ENCODE measurements around the gene KIAA0232. TPM values are rescaled to one million over a fixed set of nuclear protein-coding genes. Genes with fewer than 3 reads are reported as not detected.

The KIAA0232 gene
- total and polyA plus RNA-seq, 2 of the 8 experiments (the other 6 are each of a cell fraction or from before 2014, with no cell fraction given): 5.6 to 23.3 TPM

- H3K56ac ChIP-seq (replicated peaks; ENCODE audit: insufficient read length, low read depth, low read length): no peak overlapping the region
- H3K4ac ChIP-seq (replicated peaks; ENCODE audit: insufficient read length, low read depth, low read length): no peak overlapping the region
- no peak overlapping the region for H3K23ac ChIP-seq (ENCODE audit: insufficient read length)
- H2AK5ac ChIP-seq (ENCODE audit: low read depth, low read length): no peak overlapping the region
- ChIA-PET POLR2A (ENCODE audit: partially characterized antibody) (interaction anchor here (0.7 to 1.3 kb wide), 3 partner anchors 20 to 88 kb away, joined by 3 read pairs; partner anchors contain the start of gene TBC1D14), CTCF (ENCODE audit: partially characterized antibody) (interaction anchor here (0.7 to 4.2 kb wide), 11 partner anchors 12 to 211 kb away, joined by 3 to 36 read pairs (median 3); no protein-coding TSS in a partner anchor)
- no peak overlapping the region for H2BK15ac ChIP-seq (ENCODE audit: low read length)
- no peak overlapping the region for H4K91ac ChIP-seq (replicated peaks; ENCODE audit: insufficient read length, low read length)
- H4K8ac ChIP-seq (ENCODE audit: extremely low read depth, insufficient read depth, low read length): no peak overlapping the region
- H3K23me2 ChIP-seq (ENCODE audit: low read depth, low read length): no peaks in the 10 kb centered on the region
- H3K36me3 ChIP-seq (ENCODE audit: control insufficient read depth in 2 of 4, insufficient read depth in 4 of 4, low read length in 3 of 4): peaks cover 0 to 5% (median 0%) of the 10 kb centered on the region in 4 experiments; a peak in 2 of 8 replicates
- no peaks in the 10 kb centered on the region for H3K9me3 ChIP-seq (ENCODE audit: insufficient read depth in 2 of 2, low read depth in 1 of 2, low read length in 1 of 2)
- no peak overlapping the region for H2AFZ ChIP-seq (ENCODE audit: low read length)
- peaks cover 18% of the 10 kb centered on the region for H3K79me1 ChIP-seq (ENCODE audit: low read depth, low read length)
- H2BK12ac ChIP-seq (ENCODE audit: low read depth, low read length): no peak overlapping the region
- H3K4me1 ChIP-seq (replicated peaks in 1 of 4; ENCODE audit: control insufficient read depth in 3 of 4, insufficient read depth in 4 of 4, low read length in 3 of 4): peaks cover 0 to 9% (median 3%) of the 10 kb centered on the region in 4 experiments; a peak in 6 of 7 replicates
- H3K79me2 ChIP-seq (ENCODE audit: control insufficient read depth in 1 of 2, insufficient read depth in 2 of 2, low read length in 2 of 2): peaks cover 0 to 71% of the 10 kb centered on the region in 2 experiments; a peak in 2 of 4 replicates
- no peak overlapping the region for H2BK20ac ChIP-seq (ENCODE audit: low read length)
- H4K5ac ChIP-seq (ENCODE audit: insufficient read length, low read depth, low read length): no peak overlapping the region
- H3K4me2 ChIP-seq (ENCODE audit: insufficient read depth in 1 of 2, low read depth in 2 of 2, low read length in 2 of 2): no peak overlapping the region
- H3K27me3 ChIP-seq (replicated peaks in 1 of 4; ENCODE audit: control insufficient read depth in 3 of 4, extremely low read depth in 1 of 4, insufficient read depth in 3 of 4, low read length in 3 of 4): no peaks in the 10 kb centered on the region
- no peak overlapping the region for H3K18ac ChIP-seq (ENCODE audit: extremely low read depth, low read length)
- no peak overlapping the region for H3K9ac ChIP-seq (replicated peaks in 1 of 4; ENCODE audit: extremely low read depth in 1 of 4, low read depth in 3 of 4, low read length in 3 of 4)
- 80% methylated on average over 9 of the region's 9 CpGs; no CpG with 5 or more reads in 1 of the 2 experiments for WGBS, 2 experiments (ENCODE audit: extremely low coverage in 1 of 2, insufficient coverage in 1 of 2, insufficient read length in 1 of 2, insufficient replicate concordance in 2 of 2, low coverage in 1 of 2, low lambda C conversion rate in 2 of 2, missing lambda C conversion rate in 1 of 2)
- no peak overlapping the region for H2BK120ac ChIP-seq (replicated peaks; ENCODE audit: low read depth, low read length)
- H4K20me1 ChIP-seq (replicated peaks in 1 of 2; ENCODE audit: control insufficient read depth in 1 of 2, insufficient read depth in 2 of 2, low read length in 2 of 2): peaks cover 3 to 26% of the 10 kb centered on the region in 2 experiments
- no peak overlapping the region for H3K14ac ChIP-seq (ENCODE audit: insufficient read length)
- no peak overlapping the region for H2BK5ac ChIP-seq (ENCODE audit: low read depth, low read length)
- H3K27ac ChIP-seq (ENCODE audit: low read depth, low read length): no peak overlapping the region
- FAIRE-seq (no peak), DNase-seq (ENCODE audit: low read depth in 1 of 2, low spot score in 2 of 2) (no peak)
- no peak overlapping the region for H3K4me3 ChIP-seq (ENCODE audit: extremely low read depth in 1 of 4, insufficient read depth in 2 of 4, low read depth in 3 of 4, low read length in 4 of 4)
- TF ChIP-seq BACH1 (IDR thresholded peaks at IDR 0.05; ENCODE audit: low read length) (no peak), CBX5 (IDR thresholded peaks at IDR 0.05; ENCODE audit: low read depth, low read length) (no peak), SIRT6 (IDR thresholded peaks at IDR 0.05; ENCODE audit: low read length) (no peak), TAF7 (optimal IDR thresholded peaks at IDR 0.05; ENCODE audit: borderline replicate concordance, low read depth, low read length) (no peak), EGR1 (IDR thresholded peaks at IDR 0.05; ENCODE audit: borderline replicate concordance, low read depth, low read length) (no peak), KDM4A (IDR thresholded peaks at IDR 0.05; ENCODE audit: low read depth, low read length, severe bottlenecking) (no peak), USF2 (IDR thresholded peaks at IDR 0.05; ENCODE audit: low read length) (no peak), ATF2 (IDR thresholded peaks at IDR 0.05; ENCODE audit: low read length) (no peak), YY1 (IDR thresholded peaks at IDR 0.05; ENCODE audit: low read depth, low read length) (no peak), POU5F1 (IDR thresholded peaks at IDR 0.05; ENCODE audit: low read depth, low read length) (no peak), JUND (IDR thresholded peaks at IDR 0.05; ENCODE audit: low read length) (no peak), CEBPB (IDR thresholded peaks at IDR 0.05; ENCODE audit: low read depth, low read length) (no peak)
Observed at GRCh38 chr4:6929339-6929811, 146.8 kb downstream of the KIAA0232 start.

All from H1 (cell line).